ENCODE results near the gene SREK1.

SREK1 gene

GRCh38 chr5:66169534-66169933, 25.4 kb downstream of the SREK1 start:
- no peaks in the 10 kb centered on the region for H3K9me3 ChIP-seq (ENCODE audit: control insufficient read depth, low read depth, low read length)
- no peak overlapping the region for H3K27ac ChIP-seq (ENCODE audit: low read length)
- H3K4me1 ChIP-seq (ENCODE audit: control insufficient read depth, low read depth, low read length), result no peaks in the 10 kb centered on the region
- H3K4me3 ChIP-seq (ENCODE audit: low read length), result no peak overlapping the region
- no peaks in the 10 kb centered on the region for H3K27me3 ChIP-seq (ENCODE audit: control insufficient read depth, insufficient read depth, low read length)
- H3K36me3 ChIP-seq (ENCODE audit: control insufficient read depth, low read depth, low read length), result peaks cover 70% of the 10 kb centered on the region
- H3K9ac ChIP-seq (ENCODE audit: low read length), result no peak overlapping the region

- H3K27ac ChIP-seq (ENCODE audit: low read length), result no peak overlapping the region
- no peaks in the 10 kb centered on the region for H3K27me3 ChIP-seq (ENCODE audit: control insufficient read depth, insufficient read depth, low read length)
- peaks cover 73% of the 10 kb centered on the region for H3K36me3 ChIP-seq (ENCODE audit: control insufficient read depth, low read depth, low read length)
- no peaks in the 10 kb centered on the region for H3K4me1 ChIP-seq (ENCODE audit: control insufficient read depth, low read depth, low read length)
- H3K4me3 ChIP-seq (ENCODE audit: low read length), result no peak overlapping the region
- no peaks in the 10 kb centered on the region for H3K9me3 ChIP-seq (ENCODE audit: control insufficient read depth, low read depth, low read length)
- no peak overlapping the region for H3K9ac ChIP-seq (ENCODE audit: low read length)
These were observed 26.3 kb downstream of the SREK1 start for GRCh38 chr5:66170195-66170919.

DNA sequence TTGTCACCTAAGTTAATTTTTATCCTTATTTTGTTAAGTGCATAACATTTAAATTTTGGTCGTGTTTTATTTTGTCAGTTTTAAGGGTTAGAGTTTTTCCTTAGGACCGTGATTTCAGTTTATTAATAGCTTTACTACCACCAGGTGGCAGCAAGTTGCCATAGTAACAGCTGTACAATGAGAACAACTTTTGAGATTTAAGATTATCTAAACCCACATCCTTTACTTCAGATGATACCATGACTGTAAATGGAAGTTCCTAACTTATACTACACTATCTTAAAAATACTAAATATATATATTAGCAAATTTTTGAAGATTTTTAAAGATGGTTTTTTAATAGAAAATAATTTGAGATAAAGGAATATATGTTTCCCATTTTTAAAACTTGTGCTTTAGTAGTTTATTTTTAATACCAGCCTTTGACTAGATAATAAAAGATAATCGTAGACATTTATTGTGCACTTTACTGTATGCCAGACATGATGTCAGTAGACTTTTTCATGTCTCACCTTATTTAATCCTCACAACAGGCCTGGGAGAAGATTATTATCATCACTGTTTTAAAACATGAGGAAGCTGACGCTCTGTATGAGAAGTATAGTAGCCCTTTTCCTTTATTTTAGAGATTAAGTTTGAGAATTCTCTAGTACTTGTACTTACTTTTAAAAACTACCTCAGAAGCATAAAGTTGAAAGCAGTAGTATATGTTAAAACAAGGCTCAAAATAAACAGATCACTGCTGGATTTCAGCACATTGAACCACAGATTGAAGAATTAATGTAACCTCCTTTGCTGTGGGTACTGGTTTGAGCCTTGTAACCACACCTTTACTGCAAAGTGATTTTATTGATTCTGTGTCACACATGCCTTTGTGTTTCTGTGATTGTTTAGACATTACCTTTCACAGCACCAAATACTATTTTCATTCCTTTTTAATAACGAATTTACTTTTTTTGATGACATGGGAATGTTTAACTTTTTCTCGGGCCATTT, 27.5 kb downstream of the SREK1 start:
- no peak overlapping the region for H3K27ac ChIP-seq (ENCODE audit: low read length)
- no peaks in the 10 kb centered on the region for H3K27me3 ChIP-seq (ENCODE audit: control insufficient read depth, insufficient read depth, low read length)
- H3K36me3 ChIP-seq (ENCODE audit: control insufficient read depth, low read depth, low read length), result peaks cover 74% of the 10 kb centered on the region
- H3K4me3 ChIP-seq (ENCODE audit: low read length), result no peak overlapping the region
- H3K9me3 ChIP-seq (ENCODE audit: control insufficient read depth, low read depth, low read length), result no peaks in the 10 kb centered on the region
- no peaks in the 10 kb centered on the region for H3K4me1 ChIP-seq (ENCODE audit: control insufficient read depth, low read depth, low read length)
- H3K9ac ChIP-seq (ENCODE audit: low read length), result no peak overlapping the region

DNA sequence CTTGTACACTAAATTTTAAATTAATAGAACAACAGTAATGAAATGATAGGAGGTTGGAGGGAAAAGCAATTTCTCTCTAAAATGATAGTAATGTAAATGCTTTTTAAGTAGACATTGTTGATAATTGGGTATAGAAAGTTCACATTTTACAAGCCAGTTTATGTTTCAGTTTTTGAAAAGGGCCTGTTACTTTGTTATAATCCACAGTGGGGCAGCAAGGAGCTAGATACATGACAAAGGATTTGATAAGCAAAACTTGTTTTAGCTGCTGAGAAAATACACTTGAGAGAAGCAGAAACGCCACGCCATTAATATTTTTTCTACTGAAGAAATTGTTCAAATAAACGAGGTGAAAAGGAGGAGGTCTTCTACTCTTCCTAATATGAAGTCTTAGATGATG, 30.2 kb downstream of the SREK1 start:
- Histone ChIP-seq H3K27me3 (ENCODE audit: control insufficient read depth, insufficient read depth, low read length) (no peaks in the 10 kb centered on the region), H3K27ac (ENCODE audit: low read length) (no peak overlapping the region), H3K4me1 (ENCODE audit: control insufficient read depth, low read depth, low read length) (no peaks in the 10 kb centered on the region), H3K36me3 (ENCODE audit: control insufficient read depth, low read depth, low read length) (peaks cover 79% of the 10 kb centered on the region), H3K9me3 (ENCODE audit: control insufficient read depth, low read depth, low read length) (no peaks in the 10 kb centered on the region), H3K9ac (ENCODE audit: low read length) (no peak overlapping the region), H3K4me3 (ENCODE audit: low read length) (no peak overlapping the region)

DNA sequence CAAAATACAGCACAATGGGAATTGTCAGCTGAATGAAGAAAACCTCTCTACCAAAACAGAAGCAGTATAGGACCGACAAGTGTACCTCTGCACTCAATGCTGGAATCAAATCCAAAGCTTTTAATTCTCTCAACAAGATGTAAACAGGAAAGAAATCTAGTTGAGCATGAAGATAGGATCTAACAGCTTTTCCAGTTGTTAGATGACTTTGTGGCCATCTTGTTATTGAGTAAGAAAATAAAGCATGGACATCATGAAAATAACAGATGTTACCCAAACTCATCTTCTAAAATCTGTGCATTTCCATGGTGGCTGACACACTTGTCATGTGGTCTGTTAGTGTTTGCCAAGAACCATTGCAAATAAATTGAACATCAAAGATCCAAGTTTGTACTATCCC, 34.7 kb downstream of the SREK1 start:
- no peaks in the 10 kb centered on the region for H3K27me3 ChIP-seq (ENCODE audit: control insufficient read depth, insufficient read depth, low read length)
- H3K4me3 ChIP-seq (ENCODE audit: low read length), result no peak overlapping the region
- no peak overlapping the region for H3K9ac ChIP-seq (ENCODE audit: low read length)
- H3K4me1 ChIP-seq (ENCODE audit: control insufficient read depth, low read depth, low read length), result no peaks in the 10 kb centered on the region
- H3K9me3 ChIP-seq (ENCODE audit: control insufficient read depth, low read depth, low read length), result no peaks in the 10 kb centered on the region
- H3K27ac ChIP-seq (ENCODE audit: low read length), result no peak overlapping the region
- peaks cover 73% of the 10 kb centered on the region for H3K36me3 ChIP-seq (ENCODE audit: control insufficient read depth, low read depth, low read length)

DNA sequence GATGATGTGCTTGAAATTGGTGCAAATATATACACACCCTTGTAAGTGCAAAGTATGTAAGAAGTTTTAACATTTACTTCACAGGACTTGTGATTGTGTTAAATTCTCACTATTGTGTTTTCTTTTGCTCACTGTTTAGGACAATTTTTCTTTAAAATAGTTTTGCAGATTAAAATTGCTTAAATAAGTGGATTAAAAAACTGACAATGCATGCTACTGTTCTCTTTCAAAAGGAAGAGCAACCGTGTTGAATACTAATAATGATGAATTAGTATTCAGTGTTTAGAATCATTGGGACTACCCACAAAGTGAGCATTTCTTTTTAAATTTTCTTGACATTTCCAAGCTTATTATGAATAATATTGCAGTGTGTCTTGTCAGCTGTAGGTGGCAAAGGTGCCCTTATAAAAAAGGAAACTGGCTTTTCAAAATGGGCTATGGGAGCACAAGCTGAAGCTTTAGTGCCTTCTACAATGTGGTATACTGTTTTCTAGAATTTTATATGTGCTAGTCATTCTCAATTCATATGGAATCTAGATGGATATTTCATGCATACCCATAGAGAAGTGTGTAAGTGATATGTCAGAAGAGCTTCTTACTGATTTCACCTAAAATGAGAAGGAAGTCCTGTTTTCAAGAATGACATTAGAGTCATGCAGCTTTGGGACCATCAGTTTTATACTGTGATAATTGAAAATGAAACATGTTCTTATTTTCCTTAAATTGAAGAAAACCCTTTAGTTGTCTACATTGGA, 35.4 kb downstream of the SREK1 start:
- H3K36me3 ChIP-seq (ENCODE audit: control insufficient read depth, low read depth, low read length), result peaks cover 69% of the 10 kb centered on the region
- H3K9me3 ChIP-seq (ENCODE audit: control insufficient read depth, low read depth, low read length), result no peaks in the 10 kb centered on the region
- H3K9ac ChIP-seq (ENCODE audit: low read length), result no peak overlapping the region
- H3K4me3 ChIP-seq (ENCODE audit: low read length), result no peak overlapping the region
- H3K27ac ChIP-seq (ENCODE audit: low read length), result no peak overlapping the region
- no peaks in the 10 kb centered on the region for H3K4me1 ChIP-seq (ENCODE audit: control insufficient read depth, low read depth, low read length)
- H3K27me3 ChIP-seq (ENCODE audit: control insufficient read depth, insufficient read depth, low read length), result no peaks in the 10 kb centered on the region

DNA sequence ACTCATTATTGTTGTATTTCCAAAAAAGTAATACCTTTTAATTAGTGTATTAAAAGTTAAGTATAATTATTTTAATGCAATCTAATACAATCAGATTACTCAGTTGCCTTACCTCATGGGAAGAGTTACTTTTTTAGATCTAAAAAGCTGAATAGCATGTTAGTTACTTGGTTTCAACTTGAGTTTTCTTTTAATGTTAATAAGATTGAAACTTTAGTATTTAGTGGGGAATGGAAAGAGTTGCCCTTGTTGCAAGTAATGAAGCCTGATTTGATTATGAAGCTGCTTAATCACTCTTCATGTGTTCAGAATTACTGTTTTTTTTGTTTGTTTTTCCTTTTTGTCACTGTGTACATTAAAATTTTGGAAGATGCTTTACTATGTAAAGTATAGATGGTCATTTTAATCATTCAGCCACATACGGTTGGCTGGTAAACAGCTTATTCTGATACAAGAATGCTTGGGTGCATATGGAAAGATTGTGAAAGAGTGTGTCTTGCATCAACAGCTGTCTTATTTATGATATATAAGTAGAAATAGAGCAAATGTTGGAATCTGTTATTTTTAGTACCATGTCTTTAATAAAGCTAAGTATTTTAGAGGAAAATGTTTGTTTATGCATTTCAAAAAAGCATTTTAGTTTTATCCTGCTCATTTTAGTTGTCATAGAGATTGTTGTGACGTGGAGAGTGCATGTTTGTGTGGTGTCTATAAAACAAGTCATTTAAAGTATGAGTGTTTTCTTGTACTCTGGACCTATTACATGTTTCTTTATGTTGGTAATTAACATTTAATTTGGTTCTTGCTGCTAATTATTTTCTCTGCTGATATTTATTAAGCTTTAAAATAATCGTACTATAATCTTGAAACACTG, 36.4 kb downstream of the SREK1 start:
- no peaks in the 10 kb centered on the region for H3K4me1 ChIP-seq (ENCODE audit: control insufficient read depth, low read depth, low read length)
- no peak overlapping the region for H3K27ac ChIP-seq (ENCODE audit: low read length)
- H3K9ac ChIP-seq (ENCODE audit: low read length), result no peak overlapping the region
- H3K4me3 ChIP-seq (ENCODE audit: low read length), result no peak overlapping the region
- peaks cover 59% of the 10 kb centered on the region for H3K36me3 ChIP-seq (ENCODE audit: control insufficient read depth, low read depth, low read length)
- no peaks in the 10 kb centered on the region for H3K27me3 ChIP-seq (ENCODE audit: control insufficient read depth, insufficient read depth, low read length)
- H3K9me3 ChIP-seq (ENCODE audit: control insufficient read depth, low read depth, low read length), result no peaks in the 10 kb centered on the region

DNA sequence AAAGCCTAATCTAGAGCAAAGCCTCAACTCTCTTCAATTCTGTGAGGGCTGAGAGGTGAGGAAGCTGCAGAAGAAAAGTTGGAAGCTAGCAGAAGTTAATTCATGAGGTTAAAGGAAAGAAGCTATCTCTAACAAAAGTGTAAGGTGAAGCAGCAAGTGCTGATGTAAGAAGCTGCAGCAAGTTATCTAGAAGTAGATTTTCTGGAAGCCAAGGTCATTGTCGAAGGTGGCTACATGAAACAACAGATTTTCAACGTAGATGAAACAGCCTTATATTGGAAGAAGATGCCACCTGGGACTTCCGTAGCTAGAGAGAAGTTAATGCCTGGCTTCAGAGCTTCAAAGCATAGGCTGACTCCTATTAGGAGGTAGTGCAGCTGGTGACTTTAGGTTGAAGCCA, 42.0 kb downstream of the SREK1 start:
- H3K9ac ChIP-seq (ENCODE audit: low read length), result no peak overlapping the region
- H3K4me3 ChIP-seq (ENCODE audit: low read length), result no peak overlapping the region
- peaks cover 6% of the 10 kb centered on the region for H3K36me3 ChIP-seq (ENCODE audit: control insufficient read depth, low read depth, low read length)
- no peaks in the 10 kb centered on the region for H3K4me1 ChIP-seq (ENCODE audit: control insufficient read depth, low read depth, low read length)
- H3K27ac ChIP-seq (ENCODE audit: low read length), result no peak overlapping the region
- no peaks in the 10 kb centered on the region for H3K9me3 ChIP-seq (ENCODE audit: control insufficient read depth, low read depth, low read length)
- H3K27me3 ChIP-seq (ENCODE audit: control insufficient read depth, insufficient read depth, low read length), result no peaks in the 10 kb centered on the region

- no peak overlapping the region for H3K9ac ChIP-seq (ENCODE audit: low read length)
- no peaks in the 10 kb centered on the region for H3K9me3 ChIP-seq (ENCODE audit: control insufficient read depth, low read depth, low read length)
- H3K27me3 ChIP-seq (ENCODE audit: control insufficient read depth, insufficient read depth, low read length), result no peaks in the 10 kb centered on the region
- H3K4me3 ChIP-seq (ENCODE audit: low read length), result no peak overlapping the region
- no peaks in the 10 kb centered on the region for H3K36me3 ChIP-seq (ENCODE audit: control insufficient read depth, low read depth, low read length)
- no peaks in the 10 kb centered on the region for H3K4me1 ChIP-seq (ENCODE audit: control insufficient read depth, low read depth, low read length)
- H3K27ac ChIP-seq (ENCODE audit: low read length), result no peak overlapping the region
These were observed 49.3 kb downstream of the SREK1 start for GRCh38 chr5:66193419-66193818.

GRCh38 chr5:66197764-66198405, 53.8 kb downstream of the SREK1 start:
- H3K9me3 ChIP-seq (ENCODE audit: control insufficient read depth, low read depth, low read length), result no peaks in the 10 kb centered on the region
- no peaks in the 10 kb centered on the region for H3K27me3 ChIP-seq (ENCODE audit: control insufficient read depth, insufficient read depth, low read length)
- H3K9ac ChIP-seq (ENCODE audit: low read length), result no peak overlapping the region
- H3K36me3 ChIP-seq (ENCODE audit: control insufficient read depth, low read depth, low read length), result no peaks in the 10 kb centered on the region
- H3K27ac ChIP-seq (ENCODE audit: low read length), result no peak overlapping the region
- no peak overlapping the region for H3K4me3 ChIP-seq (ENCODE audit: low read length)
- H3K4me1 ChIP-seq (ENCODE audit: control insufficient read depth, low read depth, low read length), result peaks cover 5% of the 10 kb centered on the region

All from iPS-18a (cell line).